Activated T-helper 1 cell treated with Interleukin-2 at 50 U/mL for 16 hours (primary cell): ENCODE results near the gene PPP1R3F.
"Not testable (repeated sequence)": the region's sequence is repeated elsewhere in the genome, so short reads cannot be mapped to it uniquely, and the experiment has no call there.

Experiments
- DNase-seq: peaks from one replicate; pipeline ENCODE4 v3.0.0-alpha.2; 2020; ENCODE audit warnings: low read depth

Gene PPP1R3F

DNA sequence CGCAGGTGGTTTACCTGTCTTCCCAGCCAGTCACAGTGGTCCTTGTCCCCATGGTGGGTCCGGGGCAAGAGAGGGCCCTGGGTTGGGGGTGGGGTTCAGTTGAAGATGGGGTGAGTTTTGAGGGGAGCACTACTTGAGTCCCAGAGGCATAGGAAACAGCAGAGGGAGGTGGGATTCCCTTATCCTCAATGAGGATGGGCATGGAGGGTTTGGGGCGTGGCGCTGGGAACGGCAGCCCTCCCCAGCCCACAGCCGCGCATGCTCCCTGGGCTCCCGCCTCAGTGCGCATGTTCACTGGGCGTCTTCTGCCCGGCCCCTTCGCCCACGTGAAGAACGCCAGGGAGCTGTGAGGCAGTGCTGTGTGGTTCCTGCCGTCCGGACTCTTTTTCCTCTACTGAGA is 52.1 kb downstream of the PPP1R3F start, which contains the start of gene GAGE12J:
GAGE12J (plus strand) TSS at position 301 of the 400 bp plus-strand sequence. CDS start 1,157 bp downstream, outside the sequence.
- DNase-seq, result not testable (repeated sequence)

DNA sequence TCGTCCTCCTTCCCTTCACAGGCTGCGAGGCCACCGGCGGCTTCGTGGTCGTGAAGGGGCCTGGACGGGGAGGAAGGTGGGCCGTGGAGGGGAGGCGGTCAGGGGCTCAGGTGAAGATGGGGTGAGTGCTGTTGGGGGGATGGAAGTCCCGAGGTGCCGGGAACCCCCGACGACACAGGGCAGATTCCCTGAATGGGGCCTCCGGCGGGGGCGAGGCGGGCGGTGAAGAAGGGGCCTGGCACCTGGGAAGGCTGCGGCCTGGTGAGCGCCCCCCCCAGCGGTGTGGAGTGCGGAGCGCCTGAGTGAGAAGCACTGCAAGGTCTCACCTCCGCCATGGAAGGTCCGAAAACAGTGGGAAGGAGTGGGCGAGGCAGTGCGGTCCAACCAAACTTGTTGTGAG is 52.7 kb downstream of the PPP1R3F start:
- not testable (repeated sequence) for DNase-seq

DNA sequence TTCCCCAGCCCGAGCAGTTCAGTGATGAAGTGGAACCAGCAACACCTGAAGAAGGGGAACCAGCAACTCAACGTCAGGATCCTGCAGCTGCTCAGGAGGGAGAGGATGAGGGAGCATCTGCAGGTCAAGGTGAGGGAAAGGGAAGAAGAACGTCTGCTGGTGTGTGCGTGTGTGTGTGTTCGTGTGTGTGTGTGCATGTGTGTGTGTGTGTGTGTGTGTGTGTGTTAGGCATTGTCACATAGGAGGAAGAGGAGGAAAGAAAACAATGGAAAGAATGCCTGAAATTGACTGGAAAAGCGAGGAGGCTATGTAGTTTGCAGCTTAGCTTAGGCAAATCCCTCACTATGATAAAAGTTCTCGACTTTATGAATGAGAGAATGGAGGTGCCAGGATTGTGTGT is 54.1 kb downstream of the PPP1R3F start:
- DNase-seq, result not testable (repeated sequence)

DNA sequence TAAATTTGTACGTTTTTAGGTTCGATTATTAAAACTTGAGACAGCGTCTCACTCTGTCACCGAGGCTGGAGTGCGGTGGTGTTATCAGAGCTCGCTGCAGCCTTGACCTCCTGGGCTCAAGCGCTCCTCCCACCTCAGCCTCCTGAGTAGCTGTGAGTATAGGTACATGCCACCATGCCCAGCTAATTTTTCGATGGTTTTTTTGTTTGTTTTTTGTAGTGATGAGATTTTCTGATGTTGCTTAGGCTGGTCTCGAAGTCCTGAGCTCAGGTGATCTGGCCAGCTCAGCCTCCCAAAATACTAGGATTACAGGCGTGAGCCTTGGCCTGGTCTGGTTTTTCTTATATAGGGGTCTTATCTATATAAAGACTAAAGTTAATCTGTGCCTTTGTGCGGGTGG is 60.8 kb downstream of the PPP1R3F start:
- DNase-seq, result not testable (repeated sequence)

DNA sequence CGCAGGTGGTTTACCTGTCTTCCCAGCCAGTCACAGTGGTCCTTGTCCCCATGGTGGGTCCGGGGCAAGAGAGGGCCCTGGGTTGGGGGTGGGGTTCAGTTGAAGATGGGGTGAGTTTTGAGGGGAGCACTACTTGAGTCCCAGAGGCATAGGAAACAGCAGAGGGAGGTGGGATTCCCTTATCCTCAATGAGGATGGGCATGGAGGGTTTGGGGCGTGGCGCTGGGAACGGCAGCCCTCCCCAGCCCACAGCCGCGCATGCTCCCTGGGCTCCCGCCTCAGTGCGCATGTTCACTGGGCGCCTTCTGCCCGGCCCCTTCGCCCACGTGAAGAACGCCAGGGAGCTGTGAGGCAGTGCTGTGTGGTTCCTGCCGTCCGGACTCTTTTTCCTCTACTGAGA is 61.7 kb downstream of the PPP1R3F start, which contains the start of gene GAGE13:
GAGE13 (plus strand) TSS at position 301 of the 400 bp plus-strand sequence. CDS start 1,156 bp downstream, outside the sequence.
- not testable (repeated sequence) for DNase-seq

DNA sequence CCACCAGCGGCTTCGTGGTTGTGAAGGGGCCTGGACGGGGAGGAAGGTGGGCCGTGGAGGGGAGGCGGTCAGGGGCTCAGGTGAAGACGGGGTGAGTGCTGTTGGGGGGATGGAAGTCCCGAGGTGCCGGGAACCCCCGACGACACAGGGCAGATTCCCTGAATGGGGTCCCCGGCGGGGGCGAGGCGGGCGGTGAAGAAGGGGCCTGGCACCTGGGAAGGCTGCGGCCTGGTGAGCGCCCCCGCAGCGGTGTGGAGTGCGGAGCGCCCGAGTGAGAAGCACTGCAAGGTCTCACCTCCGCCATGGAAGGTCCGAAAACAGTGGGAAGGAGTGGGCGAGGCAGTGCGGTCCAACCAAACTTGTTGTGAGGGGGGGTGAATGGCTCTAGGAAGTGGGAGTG is 62.2 kb downstream of the PPP1R3F start:
- not testable (repeated sequence) for DNase-seq
